Posterior vena cava (tissue), 2 donors: ENCODE data around the gene OTOP1. TPM values are rescaled to one million over a fixed set of nuclear protein-coding genes. Genes with fewer than 3 reads are reported as not detected.
"Not testable (repeated sequence)": the region's sequence is repeated elsewhere in the genome, so short reads cannot be mapped to it uniquely, and the experiment has no call there.

Experiments
- DNase-seq: peaks from one replicate; pipeline ENCODE4 v3.0.0-alpha.2; 2020; ENCODE audit warnings: low spot score
- intact Hi-C, 2 donors: fragments of 100-400 bp; cut with DNase I; formaldehyde crosslinking; loops; one replicate each; pipeline versions ENCODE4 v1.14.1 to v1.14.2; 2022 to 2023
- total RNA-seq, 2 donors: library from RNA; stranded (reverse); fragmentation: NEBNext Ultra II Directional; extraction: Animal tissue kit (Norgen Biotek cat#: 25700); gene quantifications; one replicate each; pipeline ENCODE4 v1.2.1, GENCODE V29; 2021
- donor health status: DM: yes; HTN: yes; CAD: no.
- donor health status: DM: yes; HTN: yes; CAD: no.

Gene OTOP1
- total RNA-seq, 2 donors from 2014 or later, result not detected

DNA sequence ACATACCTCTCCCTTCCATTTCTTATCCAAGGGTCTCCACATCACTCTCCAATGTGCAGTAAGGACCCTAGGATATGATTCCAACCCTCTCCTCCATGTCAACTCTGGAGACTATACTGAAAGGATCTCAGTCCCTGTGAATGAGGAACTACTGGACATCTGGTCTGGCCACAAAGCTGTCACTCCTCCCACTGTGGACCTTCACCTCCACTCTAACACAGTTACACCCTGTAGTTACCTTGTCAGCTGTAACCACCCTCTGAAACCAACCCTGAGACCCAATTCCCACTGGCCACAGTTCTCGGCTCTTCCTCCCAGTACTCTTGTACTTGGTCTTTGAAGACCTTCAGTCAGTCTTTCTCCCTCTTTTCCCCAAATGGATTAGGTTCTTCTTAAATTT is 18.4 kb upstream of the OTOP1 start:
- DNase-seq, result no peak
- intact Hi-C loops, result no loop called here

- DNase-seq, intact Hi-C loops: not testable (repeated sequence)
Measured at GRCh38 chr4:4239551-4239950, 12.8 kb upstream of the OTOP1 start.

DNA sequence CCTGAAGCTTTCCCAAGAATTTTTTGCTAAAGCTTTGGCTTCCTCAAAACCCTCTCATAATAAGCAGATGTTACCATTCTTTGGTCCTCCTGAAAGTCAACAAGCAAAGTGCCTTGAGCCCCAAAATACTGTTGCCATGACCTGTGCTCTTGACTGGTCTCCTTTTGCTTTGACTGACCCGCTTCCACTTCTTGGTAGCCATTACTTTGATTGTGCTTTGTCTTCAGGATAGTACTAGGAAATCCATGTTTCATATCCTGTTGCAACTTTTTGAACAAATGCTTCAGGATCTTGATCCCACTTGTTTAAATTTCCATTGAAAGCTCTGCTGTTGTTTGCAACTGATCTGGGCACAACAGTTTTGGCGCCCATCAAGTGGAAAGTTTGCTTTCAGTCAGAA is 6.9 kb upstream of the OTOP1 start:
- intact Hi-C loops, result no loop called here

GRCh38 chr4:4228356-4228668 is 1.6 kb upstream of the OTOP1 start:
- intact Hi-C loops, result loop anchor here in 1 of 2 donors (5.0 kb wide), 1 partner anchor 246 kb away; no protein-coding TSS in a partner anchor
- no peak for DNase-seq

More for the DNA sequence above, 6.9 kb upstream of the OTOP1 start:
- no peak for DNase-seq

- intact Hi-C loops, result loop anchor here in 1 of 2 donors (5.0 kb wide), 1 partner anchor 245 kb away; no protein-coding TSS in a partner anchor
- DNase-seq, result no peak
Measured at GRCh38 chr4:4227510-4228355, 1.0 kb upstream of the OTOP1 start.

GRCh38 chr4:4225915-4226605 is 669 bp downstream of the OTOP1 start:
- intact Hi-C loops, result loop anchor here in 1 of 2 donors (5.0 kb wide), 1 partner anchor 244 kb away; no protein-coding TSS in a partner anchor
- DNase-seq, result no peak

DNA sequence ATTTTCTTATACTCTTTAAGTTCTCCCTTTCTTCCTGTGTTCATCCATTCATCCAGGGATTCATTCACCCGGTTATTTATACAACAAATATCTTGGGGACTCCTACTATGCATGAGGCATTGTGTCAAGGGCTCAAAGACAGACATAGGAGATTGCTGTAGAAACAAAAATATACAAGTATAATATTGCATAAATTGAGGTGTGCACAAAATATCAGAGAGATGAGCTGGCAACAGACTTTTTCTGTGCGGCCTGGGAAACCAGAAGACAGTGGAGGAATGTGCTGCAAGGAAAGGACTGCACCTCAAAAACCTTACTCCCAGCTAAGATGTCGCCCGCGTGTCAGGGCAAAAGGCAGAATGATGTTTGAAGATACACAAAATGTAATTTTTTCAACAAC is 9.6 kb downstream of the OTOP1 start:
- no peak for DNase-seq
- intact Hi-C loops, result no loop called here

DNA sequence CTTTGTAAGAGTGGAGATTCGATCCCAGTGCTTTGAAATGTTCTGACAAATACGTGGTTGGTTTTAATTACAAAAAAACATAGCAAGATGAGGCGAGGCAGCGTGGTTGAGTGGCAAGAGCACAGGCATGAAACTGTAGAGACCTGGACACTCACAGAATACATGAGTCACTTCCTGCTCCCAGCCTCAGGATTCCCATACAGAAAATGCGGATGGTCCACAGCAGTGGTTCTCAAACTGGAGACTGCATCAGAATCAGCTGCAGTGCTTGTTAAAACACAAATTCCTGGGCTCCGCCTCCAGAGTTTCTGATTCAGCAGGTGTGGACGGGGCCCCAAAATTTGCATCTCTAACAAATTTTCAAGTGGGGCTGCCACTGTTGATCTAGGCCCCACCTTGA is 10.1 kb downstream of the OTOP1 start:
- no peak for DNase-seq
- intact Hi-C loops, result no loop called here

GRCh38 chr4:4213674-4214073 is 13.1 kb downstream of the OTOP1 start:
- intact Hi-C loops, DNase-seq: not testable (repeated sequence)

DNA sequence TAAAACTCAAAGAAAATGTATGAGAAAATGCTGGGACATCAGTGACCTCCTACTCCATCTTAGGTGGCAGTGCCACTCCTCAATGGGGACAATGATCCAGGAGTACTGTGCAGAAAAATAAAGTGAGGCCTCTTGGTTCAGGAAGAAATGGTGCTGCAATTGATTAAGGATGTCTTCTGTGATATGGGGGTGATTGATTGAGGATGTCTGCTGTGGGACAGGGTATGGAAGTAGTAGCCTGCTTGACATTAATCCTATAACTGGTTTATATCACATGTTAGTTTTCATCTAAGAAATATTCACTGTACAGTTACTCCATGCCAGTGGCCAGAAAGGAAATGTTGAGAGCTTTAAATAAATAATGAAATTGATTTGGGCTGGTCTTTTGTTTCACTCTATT is 20.5 kb downstream of the OTOP1 start:
- intact Hi-C loops, result no loop called here
- DNase-seq, result no peak

GRCh38 chr4:4204401-4204745 is 22.4 kb downstream of the OTOP1 start:
- DNase-seq, result no peak
- intact Hi-C loops, result no loop called here

GRCh38 chr4:4203688-4204400 is 22.9 kb downstream of the OTOP1 start:
- no peak for DNase-seq
- intact Hi-C loops, result no loop called here

DNA sequence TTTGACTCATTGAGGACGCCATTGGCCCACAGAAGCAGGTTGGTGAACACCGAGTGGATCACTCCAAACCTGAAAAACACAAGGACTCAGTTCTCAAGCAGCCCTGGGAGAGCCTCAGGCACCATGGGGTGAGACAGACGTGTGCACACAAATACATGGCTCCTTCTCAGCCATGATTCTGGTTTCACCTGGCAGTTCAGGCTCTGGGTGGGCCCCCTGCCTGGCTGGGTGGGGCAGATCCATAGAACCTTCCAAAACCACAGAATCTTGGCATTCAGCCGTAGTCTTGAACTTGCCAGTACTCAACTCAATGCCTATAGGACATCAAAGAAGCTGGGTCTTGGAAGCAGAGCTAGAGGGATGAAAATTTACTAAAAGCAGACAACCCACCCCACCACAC is 24.2 kb downstream of the OTOP1 start:
- intact Hi-C loops, result no loop called here
- DNase-seq, result no peak

- no peak for DNase-seq
- intact Hi-C loops, result no loop called here
Measured at GRCh38 chr4:4200624-4201023, 26.1 kb downstream of the OTOP1 start.

DNA sequence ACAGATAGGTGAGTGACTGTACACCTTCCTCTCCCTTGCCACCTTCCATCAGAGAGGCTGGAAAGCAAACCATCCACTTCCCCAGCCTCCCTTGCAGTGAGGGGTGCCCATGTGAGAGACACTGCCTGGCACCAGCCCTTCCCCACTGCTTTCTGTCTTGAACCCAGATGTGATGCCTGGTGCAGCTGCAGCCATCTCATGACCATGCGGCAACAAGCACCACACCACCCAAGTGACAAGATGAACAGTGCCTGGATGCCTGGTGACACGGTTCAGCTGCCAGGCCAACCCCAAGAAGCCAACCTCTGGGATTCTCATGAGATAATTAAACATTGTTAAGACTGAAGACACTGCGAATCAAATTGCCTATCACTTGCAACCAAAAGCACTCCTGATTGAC is 31.4 kb downstream of the OTOP1 start:
- no peak for DNase-seq
- intact Hi-C loops, result no loop called here

GRCh38 chr4:4188557-4188956 is 38.2 kb downstream of the OTOP1 start:
- intact Hi-C loops, DNase-seq: not testable (repeated sequence)

GRCh38 chr4:4185528-4185927 is 41.2 kb downstream of the OTOP1 start:
- no peak for DNase-seq
- intact Hi-C loops, result no loop called here

- intact Hi-C loops, result no loop called here
- DNase-seq, result no peak
Measured at GRCh38 chr4:4182835-4183568, 43.7 kb downstream of the OTOP1 start.

- DNase-seq, result no peak
- intact Hi-C loops, result no loop called here
Measured at GRCh38 chr4:4170596-4171150, 56.1 kb downstream of the OTOP1 start.
